ENCODE results near the gene LYSMD1. TPM values are rescaled to one million over a fixed set of nuclear protein-coding genes. Genes with fewer than 3 reads are reported as not detected.
A peak's percentile ranks its signal among the peaks of the same experiment; 100 is the strongest.

The LYSMD1 gene
- total RNA-seq, 1 experiment from 2014 or later: 6.7 TPM

GRCh38 chr1:151211972-151212705 is 46.4 kb upstream of the LYSMD1 start:
- Mint-ChIP-seq H3K4me1 (peaks cover 2 to 4% of the 10 kb centered on the region in 2 experiments; a peak in 2 of 4 replicates), H3K27me3 (ENCODE audit: low read depth) (no peaks in the 10 kb centered on the region), H3K36me3 (ENCODE audit: insufficient read depth in 1 of 3, low read depth in 3 of 3) (peaks cover 13 to 60% (median 40%) of the 10 kb centered on the region in 3 experiments; a peak in 6 of 7 replicates), H3K27ac (peak overlapping the region in 2 of 3 experiments; percentile 81 to 92; a peak in 4 of 7 replicates), H3K9me3 (no peaks in the 10 kb centered on the region), H3K4me3 (no peak overlapping the region)
- no peak overlapping the region for H2BK12ac ChIP-seq (ENCODE audit: insufficient read length, low read depth, low read length)
- H3K23ac ChIP-seq (ENCODE audit: insufficient read length, low read depth, low read length): no peak overlapping the region
- no peak overlapping the region for H2BK15ac ChIP-seq (ENCODE audit: low read depth, low read length)
- no peak for TF ChIP-seq CTCF (conservative IDR thresholded peaks at IDR 0.05)
- no peak overlapping the region for H2AFZ ChIP-seq (ENCODE audit: low read length)
- H3T11ph ChIP-seq (ENCODE audit: low read length): no peak overlapping the region
- no CpG with 5 or more reads among the region's 15 CpGs for WGBS (ENCODE audit: extremely low coverage, insufficient read length, low lambda C conversion rate)
- no peak overlapping the region for H3K27ac ChIP-seq (ENCODE audit: insufficient read length, low read depth, low read length)
- no peak overlapping the region for H2BK20ac ChIP-seq (ENCODE audit: low read depth, low read length, poor library complexity, severe bottlenecking)
- no peak overlapping the region for H2BK5ac ChIP-seq (ENCODE audit: insufficient read length, low read length)
- no peak overlapping the region for H4K8ac ChIP-seq (replicated peaks; ENCODE audit: insufficient read length, low read depth, low read length)
- H4K91ac ChIP-seq (ENCODE audit: insufficient read length, low read depth, low read length): no peak overlapping the region
- peaks cover 12% of the 10 kb centered on the region; the same call in 1 of the 2 replicates for H3K79me2 ChIP-seq (ENCODE audit: insufficient read depth, low read length)
- no peak overlapping the region for H3K18ac ChIP-seq (ENCODE audit: insufficient read length, low read depth, low read length)
- H2AK5ac ChIP-seq (ENCODE audit: insufficient read length, low read length): no peak overlapping the region
- no peaks in the 10 kb centered on the region for H3K4me1 ChIP-seq (ENCODE audit: insufficient read depth, low read length)
- no peaks in the 10 kb centered on the region for H4K20me1 ChIP-seq (ENCODE audit: control insufficient read depth, insufficient read depth, insufficient read length)
- peaks cover 12% of the 10 kb centered on the region for H3K79me1 ChIP-seq (ENCODE audit: insufficient read depth, low read depth, low read length, poor library complexity, severe bottlenecking)
- H4K5ac ChIP-seq (ENCODE audit: insufficient read length, low read depth, low read length): no peak overlapping the region
- H3K9ac ChIP-seq (ENCODE audit: extremely low read depth, insufficient read length, low read length): no peak overlapping the region
- H3K4me2 ChIP-seq (ENCODE audit: insufficient read depth, insufficient read length, low read length): no peak overlapping the region
- H3K56ac ChIP-seq (ENCODE audit: insufficient read length, low read depth, low read length): no peak overlapping the region
- H3K4ac ChIP-seq (ENCODE audit: low read depth, low read length): no peak overlapping the region
- no peaks in the 10 kb centered on the region for H3K23me2 ChIP-seq (ENCODE audit: insufficient read length, low read depth, low read length, poor library complexity, severe bottlenecking)
- no peaks in the 10 kb centered on the region for H3K9me3 ChIP-seq (ENCODE audit: control insufficient read depth, low read depth, low read length)
- DNase-seq: no peak
- H3K14ac ChIP-seq (ENCODE audit: insufficient read depth, low read length): no peak overlapping the region
- H2BK120ac ChIP-seq (ENCODE audit: low read depth, low read length, poor library complexity, severe bottlenecking): no peak overlapping the region
- H3K27me3 ChIP-seq (ENCODE audit: insufficient read depth, low read length): no peaks in the 10 kb centered on the region

Measured in H9 (cell line).